Skeletal muscle cell (primary cell): ENCODE measurements around the gene SLX4.
A peak's percentile ranks its signal among the peaks of the same experiment; 100 is the strongest.
"Not testable (repeated sequence)": the region's sequence is repeated elsewhere in the genome, so short reads cannot be mapped to it uniquely, and the experiment has no call there.

Experiments used
- DNase-seq: peaks from one replicate; pipeline ENCODE4 v3.0.0-alpha.2; 2010; ENCODE audit warnings: low read depth
- H3K4me3 ChIP-seq: 2 replicates; pipeline ENCODE4 v1.5.1; 2011; ENCODE audit warnings: low read depth, mild to moderate bottlenecking, control low read depth, low read length, moderate library complexity

Gene SLX4, protein sequence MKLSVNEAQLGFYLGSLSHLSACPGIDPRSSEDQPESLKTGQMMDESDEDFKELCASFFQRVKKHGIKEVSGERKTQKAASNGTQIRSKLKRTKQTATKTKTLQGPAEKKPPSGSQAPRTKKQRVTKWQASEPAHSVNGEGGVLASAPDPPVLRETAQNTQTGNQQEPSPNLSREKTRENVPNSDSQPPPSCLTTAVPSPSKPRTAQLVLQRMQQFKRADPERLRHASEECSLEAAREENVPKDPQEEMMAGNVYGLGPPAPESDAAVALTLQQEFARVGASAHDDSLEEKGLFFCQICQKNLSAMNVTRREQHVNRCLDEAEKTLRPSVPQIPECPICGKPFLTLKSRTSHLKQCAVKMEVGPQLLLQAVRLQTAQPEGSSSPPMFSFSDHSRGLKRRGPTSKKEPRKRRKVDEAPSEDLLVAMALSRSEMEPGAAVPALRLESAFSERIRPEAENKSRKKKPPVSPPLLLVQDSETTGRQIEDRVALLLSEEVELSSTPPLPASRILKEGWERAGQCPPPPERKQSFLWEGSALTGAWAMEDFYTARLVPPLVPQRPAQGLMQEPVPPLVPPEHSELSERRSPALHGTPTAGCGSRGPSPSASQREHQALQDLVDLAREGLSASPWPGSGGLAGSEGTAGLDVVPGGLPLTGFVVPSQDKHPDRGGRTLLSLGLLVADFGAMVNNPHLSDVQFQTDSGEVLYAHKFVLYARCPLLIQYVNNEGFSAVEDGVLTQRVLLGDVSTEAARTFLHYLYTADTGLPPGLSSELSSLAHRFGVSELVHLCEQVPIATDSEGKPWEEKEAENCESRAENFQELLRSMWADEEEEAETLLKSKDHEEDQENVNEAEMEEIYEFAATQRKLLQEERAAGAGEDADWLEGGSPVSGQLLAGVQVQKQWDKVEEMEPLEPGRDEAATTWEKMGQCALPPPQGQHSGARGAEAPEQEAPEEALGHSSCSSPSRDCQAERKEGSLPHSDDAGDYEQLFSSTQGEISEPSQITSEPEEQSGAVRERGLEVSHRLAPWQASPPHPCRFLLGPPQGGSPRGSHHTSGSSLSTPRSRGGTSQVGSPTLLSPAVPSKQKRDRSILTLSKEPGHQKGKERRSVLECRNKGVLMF (N-terminal part only)

GRCh38 chr16:3611146-3611975 lies at the start of gene SLX4:
Gene SLX4 (minus strand): TSS chr16:3611606. CDS start chr16:3608964, 2,642 bp downstream.
- H3K4me3 ChIP-seq = peak within 1 kb of the TSS; percentile 97

DNA sequence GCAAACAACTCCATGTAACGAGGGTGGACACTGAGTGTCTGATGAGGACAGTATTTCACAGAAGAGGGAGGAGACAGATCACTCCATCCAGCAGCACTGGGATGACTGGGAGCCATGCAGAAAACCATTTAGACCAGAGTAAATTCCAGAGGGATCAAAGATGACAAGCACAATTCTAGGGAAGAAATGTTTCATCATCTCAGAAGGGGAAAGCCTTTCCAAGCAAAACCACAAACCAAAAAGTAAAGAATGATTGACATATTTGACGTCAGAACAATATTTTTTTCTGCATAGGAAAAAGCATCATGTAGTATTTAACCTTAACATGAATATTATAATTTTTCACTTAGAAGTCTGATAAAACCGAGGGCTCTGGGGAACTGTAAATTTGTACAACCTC lies 47.8 kb upstream of the SLX4 start:
- no peak for DNase-seq
- no peak overlapping the region for H3K4me3 ChIP-seq

More at GRCh38 chr16:3611146-3611975, at the start of gene SLX4:
- peak; percentile 49 for DNase-seq

DNA sequence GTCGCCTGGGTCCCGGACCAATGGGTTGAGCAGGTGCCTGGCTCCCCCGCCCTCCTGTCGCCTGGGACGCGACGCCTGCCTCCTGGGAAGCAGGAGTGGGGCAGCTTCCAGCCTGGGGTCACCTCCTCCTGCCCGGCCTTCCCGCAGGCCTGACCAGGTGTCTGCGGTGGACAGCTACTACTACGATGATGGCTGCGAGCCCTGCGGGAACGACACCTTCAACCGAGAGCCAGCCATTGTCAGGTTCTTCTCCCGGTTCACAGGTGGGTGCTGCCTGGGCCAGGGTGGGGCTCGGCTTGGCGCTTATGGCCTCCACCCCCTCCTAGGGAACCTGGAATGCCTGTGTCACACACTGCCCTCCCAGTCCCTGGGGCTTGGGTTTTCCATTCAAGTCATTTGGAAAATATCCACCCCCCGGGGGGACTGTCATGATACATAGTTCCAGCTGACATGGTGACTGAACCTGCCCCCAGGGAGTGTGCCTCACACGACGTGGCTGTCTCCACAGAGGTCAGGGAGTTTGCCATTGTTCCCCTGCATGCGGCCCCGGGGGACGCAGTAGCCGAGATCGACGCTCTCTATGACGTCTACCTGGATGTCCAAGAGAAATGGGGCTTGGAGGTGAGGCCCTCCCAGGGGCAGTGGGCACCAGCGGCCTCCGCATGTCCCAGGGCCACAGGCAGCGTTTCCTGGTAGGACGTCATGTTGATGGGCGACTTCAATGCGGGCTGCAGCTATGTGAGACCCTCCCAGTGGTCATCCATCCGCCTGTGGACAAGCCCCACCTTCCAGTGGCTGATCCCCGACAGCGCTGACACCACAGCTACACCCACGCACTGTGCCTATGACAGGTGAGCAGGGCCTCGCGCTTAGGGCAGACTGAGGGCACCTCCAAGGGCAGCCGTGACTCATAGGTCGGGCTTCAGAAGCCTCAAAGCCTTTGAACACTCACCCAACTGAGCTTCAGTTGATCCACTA lies 45.4 kb upstream of the SLX4 start:
- DNase-seq = no peak
- no peak overlapping the region for H3K4me3 ChIP-seq

GRCh38 chr16:3656160-3656490 lies 44.7 kb upstream of the SLX4 start:
- H3K4me3 ChIP-seq, DNase-seq: not testable (repeated sequence)

DNA sequence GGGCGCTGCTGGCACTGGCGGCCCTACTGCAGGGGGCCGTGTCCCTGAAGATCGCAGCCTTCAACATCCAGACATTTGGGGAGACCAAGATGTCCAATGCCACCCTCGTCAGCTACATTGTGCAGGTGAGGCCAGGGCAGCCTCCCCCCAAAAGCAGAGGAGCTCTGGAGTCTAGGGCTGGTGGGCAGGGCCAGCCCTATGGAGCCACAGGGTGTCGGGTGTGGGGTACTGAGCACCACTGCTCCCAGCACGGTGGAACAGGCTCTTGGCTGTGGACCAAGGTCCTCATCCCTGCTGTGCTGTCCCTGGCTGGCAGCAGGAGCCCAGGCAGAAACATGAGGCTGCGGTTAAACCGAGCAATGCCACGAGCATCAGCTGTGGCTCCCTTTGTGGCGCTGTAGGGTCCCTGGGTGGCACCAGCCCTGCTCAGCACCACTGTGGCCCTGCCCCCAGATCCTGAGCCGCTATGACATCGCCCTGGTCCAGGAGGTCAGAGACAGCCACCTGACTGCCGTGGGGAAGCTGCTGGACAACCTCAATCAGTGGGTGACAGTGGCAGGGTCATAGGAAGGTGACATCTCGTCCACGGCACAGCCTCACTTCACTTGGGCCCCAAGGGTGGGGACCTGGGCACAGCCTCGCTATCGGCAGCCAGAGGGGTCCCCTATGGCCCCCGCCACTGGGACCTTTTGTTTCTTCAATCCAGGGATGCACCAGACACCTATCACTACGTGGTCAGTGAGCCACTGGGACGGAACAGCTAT lies 44.2 kb upstream of the SLX4 start:
- H3K4me3 ChIP-seq = no peak overlapping the region
- no peak for DNase-seq

DNA sequence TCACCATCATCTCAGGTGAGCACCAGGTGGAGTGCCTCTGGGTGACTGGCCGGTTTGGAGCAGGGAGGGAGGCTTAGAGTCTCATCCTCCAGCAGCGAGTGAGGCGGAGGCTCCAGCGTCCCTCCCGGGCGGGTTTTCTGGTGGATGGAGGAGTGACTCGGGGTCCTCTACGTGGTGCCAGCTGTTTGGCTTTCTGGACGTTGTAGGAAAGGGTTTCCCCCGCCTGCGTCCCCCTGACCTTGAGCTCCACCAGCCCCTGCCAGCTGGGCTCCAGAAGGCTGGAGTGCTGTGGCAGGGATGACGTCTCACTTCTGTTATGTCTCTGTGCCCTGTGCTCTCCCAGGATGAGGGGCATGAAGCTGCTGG lies 43.6 kb upstream of the SLX4 start:
- H3K4me3 ChIP-seq = no peak overlapping the region
- DNase-seq = no peak

GRCh38 chr16:3654249-3654991 lies 43.0 kb upstream of the SLX4 start, which contains the start of gene DNASE1:
Gene DNASE1 (plus strand): TSS chr16:3654691. CDS start chr16:3655374, 683 bp downstream.
- DNase-seq = no peak

GRCh38 chr16:3652373-3653195 lies 41.2 kb upstream of the SLX4 start:
- H3K4me3 ChIP-seq = no peak overlapping the region
- DNase-seq = no peak

More at GRCh38 chr16:3654249-3654991, 43.0 kb upstream of the SLX4 start, which contains the start of gene DNASE1:
- no peak within 1 kb of the TSS for H3K4me3 ChIP-seq

DNA sequence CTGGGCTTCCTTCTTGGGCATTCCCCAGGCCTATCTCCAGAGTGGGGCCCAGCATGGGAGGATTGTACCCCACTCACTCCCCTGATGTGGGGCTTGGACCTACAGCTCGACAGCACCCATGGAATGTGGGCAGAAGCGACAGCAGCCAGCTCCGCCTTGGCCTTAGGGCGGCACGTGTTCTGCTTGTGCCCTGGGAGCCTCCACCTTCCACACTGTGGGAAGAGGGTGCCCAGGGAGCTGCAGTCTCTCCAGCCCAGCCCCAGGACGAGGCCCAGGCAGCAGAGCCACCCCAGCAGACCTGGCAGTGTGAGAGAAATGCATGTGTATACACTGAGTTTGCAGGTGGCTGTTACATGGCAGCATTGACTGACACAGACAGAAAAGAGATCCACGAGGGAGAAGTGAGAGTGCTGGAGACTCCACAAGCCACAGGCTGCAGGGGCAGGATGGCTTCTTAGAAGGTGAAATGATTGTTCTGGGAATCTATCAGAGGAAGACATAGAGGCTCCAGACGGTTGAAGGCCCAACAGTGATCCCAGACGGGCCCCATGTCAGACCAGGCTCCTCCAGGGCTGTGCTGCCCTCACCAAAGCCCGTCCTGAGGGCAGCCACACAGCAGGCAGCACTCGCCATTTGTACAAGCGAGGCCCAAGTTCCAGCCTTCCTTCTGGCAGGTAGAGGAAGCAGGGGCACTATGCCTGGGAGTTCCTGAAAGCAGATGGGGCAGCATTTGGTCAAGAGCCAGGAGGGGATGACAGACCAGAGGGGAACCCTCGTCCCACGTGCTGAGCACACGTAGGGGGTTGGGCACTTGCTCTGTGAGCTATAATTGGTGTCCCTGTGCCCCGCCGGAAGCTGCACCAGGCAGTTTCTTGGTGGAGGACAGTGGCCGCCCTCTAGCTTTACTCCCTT lies 40.3 kb upstream of the SLX4 start:
- DNase-seq = no peak
- no peak overlapping the region for H3K4me3 ChIP-seq

GRCh38 chr16:3650631-3651265 lies 39.3 kb upstream of the SLX4 start:
- DNase-seq = no peak
- H3K4me3 ChIP-seq = no peak overlapping the region

- no peak for DNase-seq
- H3K4me3 ChIP-seq = no peak overlapping the region
These were observed 35.0 kb upstream of the SLX4 start for GRCh38 chr16:3646348-3646920.

DNA sequence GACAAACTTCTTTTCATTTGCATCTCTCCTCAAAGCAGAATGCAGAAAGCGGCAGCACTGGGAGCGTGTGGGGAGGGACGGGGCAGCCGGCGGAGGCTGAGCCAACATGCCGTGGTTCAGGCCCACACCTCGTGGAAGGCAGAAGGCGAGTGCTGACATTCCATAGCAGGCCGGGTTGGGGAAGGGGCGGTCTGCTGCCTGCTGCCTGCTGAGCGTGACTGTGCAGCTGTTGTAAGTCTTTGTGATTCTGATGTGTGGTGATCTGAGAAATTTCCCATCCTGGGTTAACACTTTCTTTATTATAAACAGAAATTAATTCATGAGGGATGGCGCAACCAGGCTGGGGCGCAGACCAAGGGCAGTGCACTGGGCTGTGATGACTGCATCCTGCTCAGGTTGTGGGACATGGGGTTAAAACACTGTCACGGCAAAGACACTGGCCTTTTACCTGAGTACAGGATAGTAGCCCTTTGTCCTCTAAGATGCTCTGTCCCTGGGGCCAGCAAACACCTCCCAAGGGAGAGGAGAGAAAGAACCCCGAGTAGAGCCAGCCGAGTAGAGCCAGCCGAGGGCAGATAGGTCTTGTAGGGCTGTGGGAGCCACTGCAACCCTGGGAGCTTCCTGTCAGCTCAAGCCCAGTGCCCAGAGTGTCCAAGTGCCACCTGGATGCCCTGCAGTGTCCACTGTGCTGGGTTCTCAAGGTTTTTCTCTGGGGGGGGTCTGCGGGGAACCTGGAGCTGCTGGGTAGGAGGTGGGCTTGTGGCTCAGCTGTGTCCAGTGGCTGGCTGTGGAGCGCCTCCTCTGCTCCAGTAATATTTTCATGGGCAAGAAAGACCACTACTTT lies 34.3 kb upstream of the SLX4 start:
- H3K4me3 ChIP-seq = no peak overlapping the region
- peak; percentile 47 for DNase-seq

GRCh38 chr16:3645108-3645503 lies 33.7 kb upstream of the SLX4 start:
- no peak overlapping the region for H3K4me3 ChIP-seq
- DNase-seq = no peak
